ENCODE data around the gene MMP17.
A peak's percentile ranks its signal among the peaks of the same experiment; 100 is the strongest.

Gene MMP17

GRCh38 chr12:131834798-131835615 is 6.8 kb downstream of the MMP17 start:
- H2BK5ac ChIP-seq (ENCODE audit: low read depth, low read length, poor library complexity, severe bottlenecking), result no peak overlapping the region
- no peak overlapping the region for H4K91ac ChIP-seq (ENCODE audit: low read length)
- no peak overlapping the region for H2AK5ac ChIP-seq (ENCODE audit: low read length, severe bottlenecking)
- H4K8ac ChIP-seq (ENCODE audit: low read length), result no peak overlapping the region
- 81% methylated on average over 20 of the region's 20 CpGs for WGBS
- no peaks in the 10 kb centered on the region for H3K36me3 ChIP-seq (ENCODE audit: control insufficient read depth in 1 of 2, insufficient read depth in 2 of 2, low read depth in 1 of 2, low read length in 2 of 2)
- H2BK12ac ChIP-seq (ENCODE audit: low read length in 2 of 2), result no peak overlapping the region
- no peak overlapping the region for H3K14ac ChIP-seq (ENCODE audit: low read length in 2 of 2)
- H2BK120ac ChIP-seq (ENCODE audit: low read depth, low read length), result no peak overlapping the region
- no peak overlapping the region for H3K4ac ChIP-seq (ENCODE audit: low read depth in 1 of 2, low read length in 2 of 2)
- H3K9ac ChIP-seq (ENCODE audit: low read length), result no peak overlapping the region
- H2AFZ ChIP-seq (ENCODE audit: low read depth, low read length), result no peak overlapping the region
- no peak overlapping the region for H3K27ac ChIP-seq (ENCODE audit: low read length, poor library complexity, severe bottlenecking)
- no peaks in the 10 kb centered on the region for H3K79me1 ChIP-seq (replicated peaks; ENCODE audit: low read length, poor library complexity, severe bottlenecking)
- peaks cover 0 to 12% of the 10 kb centered on the region in 2 experiments for H3K27me3 ChIP-seq (ENCODE audit: control insufficient read depth in 1 of 2, insufficient read depth in 1 of 2, low read length in 2 of 2)
- peak overlapping the region in 1 of 2 experiments; percentile 26 for H3K4me3 ChIP-seq (ENCODE audit: insufficient read depth in 1 of 2, low read depth in 1 of 2, low read length in 2 of 2)
- H3K4me1 ChIP-seq (ENCODE audit: control insufficient read depth, insufficient read depth, low read depth, low read length), result peaks cover 20% of the 10 kb centered on the region
- no peak overlapping the region for H3K4me2 ChIP-seq (ENCODE audit: low read length, poor library complexity, severe bottlenecking)
- no peak overlapping the region for H2BK15ac ChIP-seq (ENCODE audit: low read depth, poor library complexity, severe bottlenecking)
- no peak for DNase-seq
- no peak overlapping the region for H3K18ac ChIP-seq (ENCODE audit: low read depth in 1 of 2, low read length in 2 of 2)
- no peak overlapping the region for H3K23ac ChIP-seq (ENCODE audit: low read length in 2 of 2)
- no peaks in the 10 kb centered on the region for H3K9me3 ChIP-seq (ENCODE audit: control insufficient read depth, low read length)

GRCh38 chr12:131835616-131836171 is 7.5 kb downstream of the MMP17 start:
- no peak overlapping the region for H3K23ac ChIP-seq (ENCODE audit: low read length in 2 of 2)

GRCh38 chr12:131836193-131836592 is 8.0 kb downstream of the MMP17 start:
- WGBS, result 68% methylated on average over 3 of the region's 3 CpGs

More at GRCh38 chr12:131835616-131836171, 7.5 kb downstream of the MMP17 start:
- no peak overlapping the region for H3K27ac ChIP-seq (ENCODE audit: low read length, poor library complexity, severe bottlenecking)
- H2BK5ac ChIP-seq (ENCODE audit: low read depth, low read length, poor library complexity, severe bottlenecking), result no peak overlapping the region
- no peak overlapping the region for H2BK120ac ChIP-seq (ENCODE audit: low read depth, low read length)
- no peak overlapping the region for H3K14ac ChIP-seq (ENCODE audit: low read length in 2 of 2)
- H3K4ac ChIP-seq (ENCODE audit: low read depth in 1 of 2, low read length in 2 of 2), result no peak overlapping the region
- WGBS, result 82% methylated on average over 7 of the region's 7 CpGs
- no peak for DNase-seq
- H3K79me1 ChIP-seq (replicated peaks; ENCODE audit: low read length, poor library complexity, severe bottlenecking), result no peaks in the 10 kb centered on the region
- no peak overlapping the region for H3K9ac ChIP-seq (ENCODE audit: low read length)
- H2BK12ac ChIP-seq (ENCODE audit: low read length in 2 of 2), result no peak overlapping the region
- no peak overlapping the region for H4K8ac ChIP-seq (ENCODE audit: low read length)
- no peak overlapping the region for H2AK5ac ChIP-seq (ENCODE audit: low read length, severe bottlenecking)
- peaks cover 0 to 12% of the 10 kb centered on the region in 2 experiments for H3K27me3 ChIP-seq (ENCODE audit: control insufficient read depth in 1 of 2, insufficient read depth in 1 of 2, low read length in 2 of 2)
- H3K4me3 ChIP-seq (ENCODE audit: insufficient read depth in 1 of 2, low read depth in 1 of 2, low read length in 2 of 2), result no peak overlapping the region
- H3K36me3 ChIP-seq (ENCODE audit: control insufficient read depth in 1 of 2, insufficient read depth in 2 of 2, low read depth in 1 of 2, low read length in 2 of 2), result peaks cover 0 to 4% of the 10 kb centered on the region in 2 experiments
- no peak overlapping the region for H3K4me2 ChIP-seq (ENCODE audit: low read length, poor library complexity, severe bottlenecking)
- H3K9me3 ChIP-seq (ENCODE audit: control insufficient read depth, low read length), result no peaks in the 10 kb centered on the region
- H3K4me1 ChIP-seq (ENCODE audit: control insufficient read depth, insufficient read depth, low read depth, low read length), result peaks cover 15% of the 10 kb centered on the region
- H2AFZ ChIP-seq (ENCODE audit: low read depth, low read length), result no peak overlapping the region
- no peak overlapping the region for H3K18ac ChIP-seq (ENCODE audit: low read depth in 1 of 2, low read length in 2 of 2)
- H2BK15ac ChIP-seq (ENCODE audit: low read depth, poor library complexity, severe bottlenecking), result no peak overlapping the region
- no peak overlapping the region for H4K91ac ChIP-seq (ENCODE audit: low read length)

GRCh38 chr12:131836714-131837397 is 8.7 kb downstream of the MMP17 start:
- 78% methylated on average over 13 of the region's 13 CpGs for WGBS
- H3K4me1 ChIP-seq (ENCODE audit: control insufficient read depth, insufficient read depth, low read depth, low read length), result peaks cover 8% of the 10 kb centered on the region
- H3K23ac ChIP-seq (ENCODE audit: low read length in 2 of 2), result peak overlapping the region in 1 of 2 experiments; percentile 15
- H3K18ac ChIP-seq (ENCODE audit: low read depth in 1 of 2, low read length in 2 of 2), result no peak overlapping the region
- H3K27me3 ChIP-seq (ENCODE audit: control insufficient read depth in 1 of 2, insufficient read depth in 1 of 2, low read length in 2 of 2), result peaks cover 0 to 7% of the 10 kb centered on the region in 2 experiments
- no peak overlapping the region for H3K4ac ChIP-seq (ENCODE audit: low read depth in 1 of 2, low read length in 2 of 2)
- H3K9me3 ChIP-seq (ENCODE audit: control insufficient read depth, low read length), result no peaks in the 10 kb centered on the region
- no peaks in the 10 kb centered on the region for H3K79me1 ChIP-seq (replicated peaks; ENCODE audit: low read length, poor library complexity, severe bottlenecking)
- H3K4me3 ChIP-seq (ENCODE audit: insufficient read depth in 1 of 2, low read depth in 1 of 2, low read length in 2 of 2), result no peak overlapping the region
- H3K27ac ChIP-seq (ENCODE audit: low read length, poor library complexity, severe bottlenecking), result no peak overlapping the region
- H4K8ac ChIP-seq (ENCODE audit: low read length), result no peak overlapping the region
- H2AK5ac ChIP-seq (ENCODE audit: low read length, severe bottlenecking), result no peak overlapping the region
- no peak overlapping the region for H3K4me2 ChIP-seq (ENCODE audit: low read length, poor library complexity, severe bottlenecking)
- no peak overlapping the region for H2BK120ac ChIP-seq (ENCODE audit: low read depth, low read length)
- DNase-seq, result no peak
- no peak overlapping the region for H2BK15ac ChIP-seq (ENCODE audit: low read depth, poor library complexity, severe bottlenecking)
- H3K9ac ChIP-seq (ENCODE audit: low read length), result no peak overlapping the region
- peaks cover 8 to 10% of the 10 kb centered on the region in 2 experiments for H3K36me3 ChIP-seq (ENCODE audit: control insufficient read depth in 1 of 2, insufficient read depth in 2 of 2, low read depth in 1 of 2, low read length in 2 of 2)
- H2BK5ac ChIP-seq (ENCODE audit: low read depth, low read length, poor library complexity, severe bottlenecking), result no peak overlapping the region
- H3K14ac ChIP-seq (ENCODE audit: low read length in 2 of 2), result no peak overlapping the region
- H2BK12ac ChIP-seq (ENCODE audit: low read length in 2 of 2), result no peak overlapping the region
- H4K91ac ChIP-seq (ENCODE audit: low read length), result no peak overlapping the region
- H2AFZ ChIP-seq (ENCODE audit: low read depth, low read length), result no peak overlapping the region

More at GRCh38 chr12:131836193-131836592, 8.0 kb downstream of the MMP17 start:
- no peak overlapping the region for H2BK5ac ChIP-seq (ENCODE audit: low read depth, low read length, poor library complexity, severe bottlenecking)
- no peak overlapping the region for H2AFZ ChIP-seq (ENCODE audit: low read depth, low read length)
- H3K23ac ChIP-seq (ENCODE audit: low read length in 2 of 2), result no peak overlapping the region
- H4K8ac ChIP-seq (ENCODE audit: low read length), result no peak overlapping the region
- H3K27me3 ChIP-seq (ENCODE audit: control insufficient read depth in 1 of 2, insufficient read depth in 1 of 2, low read length in 2 of 2), result peaks cover 0 to 11% of the 10 kb centered on the region in 2 experiments
- H3K36me3 ChIP-seq (ENCODE audit: control insufficient read depth in 1 of 2, insufficient read depth in 2 of 2, low read depth in 1 of 2, low read length in 2 of 2), result peaks cover 5 to 8% of the 10 kb centered on the region in 2 experiments
- no peak overlapping the region for H2AK5ac ChIP-seq (ENCODE audit: low read length, severe bottlenecking)
- H3K4ac ChIP-seq (ENCODE audit: low read depth in 1 of 2, low read length in 2 of 2), result no peak overlapping the region
- DNase-seq, result peak; percentile 32
- H3K4me2 ChIP-seq (ENCODE audit: low read length, poor library complexity, severe bottlenecking), result no peak overlapping the region
- no peak overlapping the region for H2BK12ac ChIP-seq (ENCODE audit: low read length in 2 of 2)
- no peak overlapping the region for H4K91ac ChIP-seq (ENCODE audit: low read length)
- no peak overlapping the region for H2BK15ac ChIP-seq (ENCODE audit: low read depth, poor library complexity, severe bottlenecking)
- H3K18ac ChIP-seq (ENCODE audit: low read depth in 1 of 2, low read length in 2 of 2), result no peak overlapping the region
- H3K9ac ChIP-seq (ENCODE audit: low read length), result no peak overlapping the region
- H3K79me1 ChIP-seq (replicated peaks; ENCODE audit: low read length, poor library complexity, severe bottlenecking), result no peaks in the 10 kb centered on the region
- no peak overlapping the region for H3K27ac ChIP-seq (ENCODE audit: low read length, poor library complexity, severe bottlenecking)
- no peak overlapping the region for H2BK120ac ChIP-seq (ENCODE audit: low read depth, low read length)
- no peak overlapping the region for H3K4me3 ChIP-seq (ENCODE audit: insufficient read depth in 1 of 2, low read depth in 1 of 2, low read length in 2 of 2)
- no peaks in the 10 kb centered on the region for H3K9me3 ChIP-seq (ENCODE audit: control insufficient read depth, low read length)
- H3K14ac ChIP-seq (ENCODE audit: low read length in 2 of 2), result no peak overlapping the region
- peaks cover 10% of the 10 kb centered on the region for H3K4me1 ChIP-seq (ENCODE audit: control insufficient read depth, insufficient read depth, low read depth, low read length)
